Activated T-helper 1 cell treated with anti-CD3 and anti-CD28 coated beads, Interleukin-12 subunit alpha, Interleukin-12 subunit beta, Interleukin-2, Interleukin-4 antibody, amounts not matched to agents 30 ng/mL and 10 ng/mL and 1 ng/mL, durations not matched to agents 14 hours and 24 hours and 36 hours (primary cell): ENCODE measurements around the gene MEA1. TPM values are rescaled to one million over a fixed set of nuclear protein-coding genes. Genes with fewer than 3 reads are reported as not detected.

Source experiments
- DNase-seq: peaks from one replicate; pipeline ENCODE4 v3.0.0; 2021; ENCODE audit warnings: low spot score
- H3K27ac Mint-ChIP-seq: one replicate; pipeline ENCODE4 v1.8.0; 2021; ENCODE audit warnings: mild to moderate bottlenecking, mixed read lengths
- H3K27me3 Mint-ChIP-seq: one replicate; pipeline ENCODE4 v1.8.0; 2022; ENCODE audit warnings: mild to moderate bottlenecking, moderate library complexity, mixed read lengths; ENCODE audit not compliant: insufficient read depth
- H3K36me3 Mint-ChIP-seq: one replicate; pipeline ENCODE4 v1.8.0; 2021; ENCODE audit warnings: low read depth, mixed read lengths
- H3K4me1 Mint-ChIP-seq: one replicate; pipeline ENCODE4 v1.8.0; 2021; ENCODE audit warnings: low read depth, mixed read lengths
- H3K4me3 Mint-ChIP-seq: one replicate; pipeline ENCODE4 v1.8.0; 2021; ENCODE audit warnings: mild to moderate bottlenecking, moderate library complexity, mixed read lengths
- H3K9me3 Mint-ChIP-seq: one replicate; pipeline ENCODE4 v1.8.0; 2021; ENCODE audit warnings: mixed read lengths
- intact Hi-C: fragments of 100-400 bp; cut with micrococcal nuclease; formaldehyde crosslinking; loops from one replicate; pipeline ENCODE4 v1.15.1; 2024
- total RNA-seq: library from RNA; stranded (reverse); gene quantifications from 2 replicates; pipeline ENCODE4 v1.2.3, GENCODE V29; 2022

Gene MEA1
- total RNA-seq, 1 donor from 2014 or later: 92.7 TPM

- no peak for DNase-seq
- H3K4me1 Mint-ChIP-seq: peaks cover 13% of the 10 kb centered on the region
- peaks cover 28% of the 10 kb centered on the region for H3K36me3 Mint-ChIP-seq
- no peaks in the 10 kb centered on the region for H3K9me3 Mint-ChIP-seq
- intact Hi-C loops: no loop called here
- no peak overlapping the region for H3K27ac Mint-ChIP-seq
- H3K27me3 Mint-ChIP-seq: no peaks in the 10 kb centered on the region
- no peak overlapping the region for H3K4me3 Mint-ChIP-seq
Measured at GRCh38 chr6:42971746-42972327, 41.9 kb downstream of the MEA1 start.

DNA sequence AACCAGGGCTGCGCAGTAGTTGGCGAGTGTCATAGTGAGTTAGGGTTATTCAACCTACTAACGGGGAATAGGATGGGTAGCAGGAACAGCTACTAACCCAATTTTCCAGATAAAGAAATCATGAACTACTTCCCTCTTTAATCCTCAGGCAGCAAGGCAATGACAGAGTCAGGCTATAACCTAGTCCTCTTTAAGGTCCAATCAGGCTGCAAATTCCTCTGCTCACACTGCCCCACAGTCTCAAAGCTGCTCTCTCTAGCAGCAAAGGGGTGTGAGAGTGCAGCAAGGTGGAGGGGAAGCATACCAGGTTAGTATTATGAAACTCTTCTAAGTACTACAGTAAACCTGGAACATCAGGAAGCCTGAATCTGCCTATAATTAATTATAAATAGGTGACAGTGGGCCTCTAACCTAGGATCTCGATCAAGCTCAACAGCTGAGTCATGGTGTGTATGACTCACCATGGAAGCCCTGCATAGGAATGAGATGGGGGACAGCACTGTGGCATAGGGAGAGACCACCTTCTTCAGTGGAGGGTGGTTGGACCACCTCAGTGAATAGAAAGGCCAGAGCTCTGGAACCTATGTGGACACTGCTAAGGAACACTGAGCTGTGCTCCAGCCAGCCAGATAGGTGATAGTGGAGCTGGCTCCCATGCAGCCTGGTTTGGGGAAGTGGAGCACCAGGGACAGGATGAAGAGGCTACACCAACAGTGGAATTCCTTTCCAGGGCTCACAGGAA, 42.7 kb downstream of the MEA1 start:
- Mint-ChIP-seq H3K36me3 (peaks cover 24% of the 10 kb centered on the region), H3K9me3 (no peaks in the 10 kb centered on the region), H3K27ac (no peak overlapping the region), H3K27me3 (no peaks in the 10 kb centered on the region), H3K4me3 (no peak overlapping the region), H3K4me1 (peaks cover 6% of the 10 kb centered on the region)
- DNase-seq: no peak
- intact Hi-C loops: no loop called here

GRCh38 chr6:42969934-42970333, 43.8 kb downstream of the MEA1 start:
- Mint-ChIP-seq H3K4me3 (no peak overlapping the region), H3K9me3 (no peaks in the 10 kb centered on the region), H3K27ac (peak overlapping the region; percentile 23), H3K27me3 (no peaks in the 10 kb centered on the region), H3K36me3 (peaks cover 20% of the 10 kb centered on the region), H3K4me1 (peaks cover 6% of the 10 kb centered on the region)
- intact Hi-C loops: no loop called here
- DNase-seq: no peak

- Mint-ChIP-seq H3K27ac (no peak overlapping the region), H3K9me3 (no peaks in the 10 kb centered on the region), H3K36me3 (peaks cover 20% of the 10 kb centered on the region), H3K4me1 (peaks cover 6% of the 10 kb centered on the region), H3K27me3 (no peaks in the 10 kb centered on the region), H3K4me3 (no peak overlapping the region)
- DNase-seq: no peak
- intact Hi-C loops: no loop called here
Measured at GRCh38 chr6:42969431-42969830, 44.3 kb downstream of the MEA1 start.

DNA sequence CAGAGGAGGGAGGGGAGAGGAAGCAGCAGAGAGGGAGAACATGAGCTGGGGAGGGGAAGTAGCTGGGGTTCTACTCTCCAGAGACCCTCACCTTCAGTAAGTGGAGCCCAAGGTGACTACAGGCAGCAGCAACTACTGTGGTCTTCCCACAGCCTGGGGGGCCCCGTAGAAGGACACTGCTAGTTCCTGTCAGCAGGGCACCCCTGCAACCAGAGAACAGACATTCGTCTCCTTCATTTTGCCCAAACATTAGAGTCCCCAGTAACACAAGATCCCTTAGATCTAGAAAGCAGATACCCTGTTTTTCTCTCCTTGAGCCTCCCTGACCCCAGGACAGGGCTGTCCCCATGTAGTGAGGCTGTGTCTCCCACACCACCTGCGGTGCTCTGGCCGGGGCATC, 45.0 kb downstream of the MEA1 start:
- intact Hi-C loops: no loop called here
- Mint-ChIP-seq H3K4me3 (no peak overlapping the region), H3K27ac (no peak overlapping the region), H3K27me3 (no peaks in the 10 kb centered on the region), H3K36me3 (peaks cover 18% of the 10 kb centered on the region), H3K9me3 (no peaks in the 10 kb centered on the region), H3K4me1 (peaks cover 6% of the 10 kb centered on the region)
- no peak for DNase-seq

GRCh38 chr6:42968126-42968701, 45.5 kb downstream of the MEA1 start:
- H3K36me3 Mint-ChIP-seq: peaks cover 15% of the 10 kb centered on the region
- H3K27me3 Mint-ChIP-seq: no peaks in the 10 kb centered on the region
- H3K9me3 Mint-ChIP-seq: no peaks in the 10 kb centered on the region
- no peak overlapping the region for H3K4me3 Mint-ChIP-seq
- no peak overlapping the region for H3K27ac Mint-ChIP-seq
- H3K4me1 Mint-ChIP-seq: peaks cover 6% of the 10 kb centered on the region
- DNase-seq: no peak
- intact Hi-C loops: no loop called here

- intact Hi-C loops: no loop called here
- Mint-ChIP-seq H3K36me3 (peaks cover 20% of the 10 kb centered on the region), H3K4me1 (peaks cover 11% of the 10 kb centered on the region)
Measured at GRCh38 chr6:42967228-42967627, 46.5 kb downstream of the MEA1 start.

GRCh38 chr6:42966571-42966970, 47.2 kb downstream of the MEA1 start:
- Mint-ChIP-seq H3K27ac (no peak overlapping the region), H3K36me3 (peaks cover 24% of the 10 kb centered on the region), H3K27me3 (no peaks in the 10 kb centered on the region), H3K9me3 (no peaks in the 10 kb centered on the region), H3K4me1 (peaks cover 11% of the 10 kb centered on the region), H3K4me3 (no peak overlapping the region)
- intact Hi-C loops: no loop called here
- no peak for DNase-seq

More at GRCh38 chr6:42967228-42967627, 46.5 kb downstream of the MEA1 start:
- no peaks in the 10 kb centered on the region for H3K27me3 Mint-ChIP-seq
- peak overlapping the region; percentile 23 for H3K27ac Mint-ChIP-seq
- no peak for DNase-seq
- no peak overlapping the region for H3K4me3 Mint-ChIP-seq
- H3K9me3 Mint-ChIP-seq: no peaks in the 10 kb centered on the region

- intact Hi-C loops: loop anchor here (5.0 kb wide), 1 partner anchor 62 kb away; no protein-coding TSS in a partner anchor
- Mint-ChIP-seq H3K4me1 (peaks cover 18% of the 10 kb centered on the region), H3K27me3 (peaks cover 18% of the 10 kb centered on the region), H3K9me3 (no peaks in the 10 kb centered on the region), H3K27ac (no peak overlapping the region), H3K4me3 (no peak overlapping the region), H3K36me3 (peaks cover 21% of the 10 kb centered on the region)
- no peak for DNase-seq
Measured at GRCh38 chr6:42963855-42964605, 49.7 kb downstream of the MEA1 start.

DNA sequence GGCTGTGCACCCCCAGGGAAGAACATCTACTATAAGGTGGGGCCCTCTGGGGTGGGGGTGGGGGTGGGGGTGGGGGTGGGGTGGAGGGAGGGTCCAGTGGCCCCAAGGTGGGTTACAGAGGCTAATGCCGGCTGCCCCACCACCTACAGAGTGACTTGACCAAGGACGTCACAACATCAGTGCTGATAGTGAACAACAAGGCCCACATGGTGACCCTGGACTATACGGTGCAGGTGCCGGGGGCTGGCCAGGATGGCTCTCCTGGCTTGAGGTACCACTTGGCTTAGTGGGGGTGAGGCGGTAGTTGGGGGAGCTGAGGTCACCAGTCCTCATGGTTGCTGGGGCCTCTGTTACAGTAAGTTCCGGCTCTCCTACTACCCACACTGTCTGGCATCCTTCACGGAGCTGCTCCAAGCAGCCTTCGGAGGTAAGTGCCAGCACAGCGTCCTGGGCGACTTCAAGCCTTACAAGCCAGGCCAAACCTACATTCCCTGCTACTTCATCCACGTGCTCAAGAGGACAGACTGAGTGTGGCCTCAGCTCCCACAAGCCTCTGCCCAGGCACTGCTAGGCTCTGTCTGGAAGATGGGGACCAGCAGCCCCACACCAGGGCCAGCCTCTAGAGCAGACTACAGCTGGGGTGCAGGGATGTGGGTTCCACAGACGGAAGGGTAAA, 50.4 kb downstream of the MEA1 start:
- intact Hi-C loops: loop anchor here (5.0 kb wide), 1 partner anchor 61 kb away; no protein-coding TSS in a partner anchor
- Mint-ChIP-seq H3K27me3 (peaks cover 18% of the 10 kb centered on the region), H3K36me3 (peaks cover 18% of the 10 kb centered on the region), H3K9me3 (no peaks in the 10 kb centered on the region), H3K27ac (no peak overlapping the region), H3K4me3 (no peak overlapping the region), H3K4me1 (peaks cover 18% of the 10 kb centered on the region)
- no peak for DNase-seq

GRCh38 chr6:42962502-42963178, 51.1 kb downstream of the MEA1 start:
- Mint-ChIP-seq H3K27ac (no peak overlapping the region), H3K4me1 (peaks cover 18% of the 10 kb centered on the region), H3K27me3 (peaks cover 18% of the 10 kb centered on the region), H3K9me3 (no peaks in the 10 kb centered on the region), H3K36me3 (peaks cover 15% of the 10 kb centered on the region), H3K4me3 (no peak overlapping the region)
- no peak for DNase-seq
- intact Hi-C loops: loop anchor here (5.0 kb wide), 1 partner anchor 60 kb away; no protein-coding TSS in a partner anchor

DNA sequence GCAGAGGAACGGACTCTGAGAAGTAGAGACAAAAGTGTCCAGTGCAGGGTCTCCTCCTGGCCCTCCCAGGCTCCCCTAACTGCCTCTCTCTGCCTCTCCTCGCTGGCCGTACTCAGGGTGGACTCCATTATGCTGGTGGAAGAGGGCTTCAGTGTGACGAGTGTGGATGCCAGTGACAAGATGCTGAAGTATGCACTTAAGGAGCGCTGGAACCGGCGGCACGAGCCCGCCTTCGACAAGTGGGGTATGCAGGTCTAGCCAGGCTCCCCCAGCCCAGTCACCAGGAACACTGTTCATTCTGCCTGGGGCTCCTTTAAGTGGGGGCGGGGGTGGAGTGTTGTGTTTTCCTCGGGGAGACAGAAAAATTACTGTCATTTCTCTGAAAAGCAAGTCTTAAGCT, 51.6 kb downstream of the MEA1 start:
- peaks cover 18% of the 10 kb centered on the region for H3K27me3 Mint-ChIP-seq
- peaks cover 18% of the 10 kb centered on the region for H3K4me1 Mint-ChIP-seq
- intact Hi-C loops: loop anchor here (5.0 kb wide), 1 partner anchor 60 kb away; no protein-coding TSS in a partner anchor
- no peaks in the 10 kb centered on the region for H3K9me3 Mint-ChIP-seq
- no peak overlapping the region for H3K4me3 Mint-ChIP-seq
- H3K36me3 Mint-ChIP-seq: peaks cover 13% of the 10 kb centered on the region
- H3K27ac Mint-ChIP-seq: no peak overlapping the region
- DNase-seq: no peak
